Fibroblast of lung (primary cell): ENCODE results near the gene G3BP2.

ENCODE experiments used
- CTCF ChIP-seq, 2 donors: IDR thresholded peaks in 1 of 2; conservative IDR thresholded peaks in 1 of 2; 1 replicate in 1 of 2; 2 replicates in 1 of 2; pipeline ENCODE4 v1.5.1; 2011 to 2012; ENCODE audit warnings: low read length in 2 of 2, control low read depth in 1 of 2, inconsistent platforms in 1 of 2, low read depth in 1 of 2, mild to moderate bottlenecking in 1 of 2
- EZH2 ChIP-seq: IDR thresholded peaks from 2 replicates; pipeline ENCODE4 v1.5.1; 2012; ENCODE audit warnings: low read length, control low read depth, mild to moderate bottlenecking; ENCODE audit errors: missing control alignments

DNA sequence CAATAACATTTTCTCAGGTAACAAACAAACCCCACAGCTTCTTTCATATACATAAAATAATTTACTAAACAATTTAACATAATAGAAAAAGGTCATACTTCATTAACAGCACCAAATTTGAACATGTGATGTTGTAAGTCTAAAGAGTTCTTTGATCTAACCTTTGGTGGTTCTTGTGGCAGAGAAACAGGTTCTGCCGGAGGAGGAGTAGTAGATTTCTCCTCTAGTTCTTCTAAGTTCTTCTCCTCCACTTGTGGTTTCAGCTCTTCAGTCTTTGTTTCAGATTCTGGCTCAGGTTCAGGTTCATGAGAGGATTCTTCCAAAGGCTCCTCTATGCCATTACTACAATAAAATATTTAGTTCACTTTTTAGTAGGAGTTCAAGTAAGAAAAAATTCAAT is 18.3 kb downstream of the G3BP2 start:
- TF ChIP-seq CTCF (conservative IDR thresholded peaks at IDR 0.05 in 1 of 2, IDR thresholded peaks at IDR 0.05 in 1 of 2; ENCODE audit: low read depth in 1 of 2, low read length in 2 of 2) (no peak), EZH2 (no peak)
